ENCODE data around the gene INPP1. TPM values are rescaled to one million over a fixed set of nuclear protein-coding genes. Genes with fewer than 3 reads are reported as not detected.
A peak's percentile ranks its signal among the peaks of the same experiment; 100 is the strongest.

INPP1 gene
- total and polyA plus RNA-seq, 8 donors: 11.5 to 31.0 (median 15.4) TPM

DNA sequence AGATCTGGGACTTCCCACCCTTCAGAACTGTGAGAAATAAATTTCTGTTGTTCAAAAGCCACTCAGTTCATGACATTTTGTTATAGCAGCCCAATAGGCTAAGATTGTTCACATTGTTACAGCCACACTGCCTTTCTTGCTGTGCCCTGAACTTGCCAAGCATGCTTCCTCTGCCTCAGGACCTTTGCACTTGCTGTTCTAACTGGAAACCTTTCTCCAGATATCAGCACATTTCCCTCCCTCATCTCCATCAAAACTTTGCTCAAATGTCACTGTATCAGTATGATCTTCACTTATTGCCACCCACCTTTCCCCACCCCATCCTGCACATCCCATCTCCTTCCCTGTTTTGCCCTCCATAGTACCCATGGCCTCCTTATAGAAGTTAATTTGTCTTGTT lies 32.7 kb downstream of the INPP1 start:
- Histone ChIP-seq H3K9me3 (no peaks in the 10 kb centered on the region), H3K36me3 (no peaks in the 10 kb centered on the region), H3K27ac (no peak overlapping the region), H3K4me1 (no peaks in the 10 kb centered on the region), H3K4me3 (no peak overlapping the region), H3K27me3 (no peaks in the 10 kb centered on the region)
- intact Hi-C loops (cut with DNase I): loop anchor here in 1 of 3 donors (10.0 kb wide), 1 partner anchor 291 kb away; no protein-coding TSS in a partner anchor
- DNase-seq: no peak
- FAIRE-seq: no peak
- ATAC-seq: no peak
- TF ChIP-seq, protein P1, sequence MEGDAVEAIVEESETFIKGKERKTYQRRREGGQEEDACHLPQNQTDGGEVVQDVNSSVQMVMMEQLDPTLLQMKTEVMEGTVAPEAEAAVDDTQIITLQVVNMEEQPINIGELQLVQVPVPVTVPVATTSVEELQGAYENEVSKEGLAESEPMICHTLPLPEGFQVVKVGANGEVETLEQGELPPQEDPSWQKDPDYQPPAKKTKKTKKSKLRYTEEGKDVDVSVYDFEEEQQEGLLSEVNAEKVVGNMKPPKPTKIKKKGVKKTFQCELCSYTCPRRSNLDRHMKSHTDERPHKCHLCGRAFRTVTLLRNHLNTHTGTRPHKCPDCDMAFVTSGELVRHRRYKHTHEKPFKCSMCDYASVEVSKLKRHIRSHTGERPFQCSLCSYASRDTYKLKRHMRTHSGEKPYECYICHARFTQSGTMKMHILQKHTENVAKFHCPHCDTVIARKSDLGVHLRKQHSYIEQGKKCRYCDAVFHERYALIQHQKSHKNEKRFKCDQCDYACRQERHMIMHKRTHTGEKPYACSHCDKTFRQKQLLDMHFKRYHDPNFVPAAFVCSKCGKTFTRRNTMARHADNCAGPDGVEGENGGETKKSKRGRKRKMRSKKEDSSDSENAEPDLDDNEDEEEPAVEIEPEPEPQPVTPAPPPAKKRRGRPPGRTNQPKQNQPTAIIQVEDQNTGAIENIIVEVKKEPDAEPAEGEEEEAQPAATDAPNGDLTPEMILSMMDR (IDR thresholded peaks at IDR 0.05): no peak

DNA sequence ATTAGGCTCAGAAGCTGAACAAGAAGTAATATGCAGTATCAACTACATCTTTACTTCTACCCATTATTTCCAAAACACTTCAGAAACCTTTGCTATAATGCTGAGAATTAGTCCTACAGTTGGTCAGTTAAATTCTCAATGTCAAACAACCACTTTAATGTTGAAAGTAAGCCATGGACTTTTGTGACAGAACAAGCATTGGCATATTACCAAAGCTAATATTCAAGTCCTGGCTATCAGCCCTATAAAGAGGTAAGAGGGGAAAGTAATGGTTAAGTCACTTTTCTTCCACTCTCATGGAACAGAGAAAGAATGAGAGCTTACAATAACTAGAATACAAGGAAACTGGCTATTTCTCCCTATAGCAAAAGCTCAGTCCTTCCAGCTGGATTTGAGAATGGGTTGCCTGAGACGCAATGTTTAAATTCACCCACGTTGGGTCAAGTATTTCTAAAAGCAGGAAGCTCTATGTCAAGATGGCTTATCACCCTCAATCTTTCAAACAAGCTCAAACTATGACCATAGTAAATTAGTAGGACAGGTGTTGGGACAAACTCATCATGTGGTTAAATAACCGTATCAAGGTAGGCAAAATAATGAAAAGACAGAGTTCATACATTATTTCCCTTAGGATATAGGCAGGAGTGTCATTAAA lies 33.3 kb downstream of the INPP1 start:
- DNase-seq (no peak), FAIRE-seq (no peak), ATAC-seq (peak in 3 of 4 donors; percentile 23 to 67 (median 57))
- Histone ChIP-seq H3K4me3 (no peak overlapping the region), H3K9me3 (no peaks in the 10 kb centered on the region), H3K27me3 (no peaks in the 10 kb centered on the region), H3K27ac (no peak overlapping the region), H3K4me1 (no peaks in the 10 kb centered on the region), H3K36me3 (no peaks in the 10 kb centered on the region)
- TF ChIP-seq, protein P1 (IDR thresholded peaks at IDR 0.05): no peak
- WGBS, 2 donors: 62 to 71% methylated on average over 3 of the region's 3 CpGs
- intact Hi-C loops (cut with DNase I): loop anchor here in 1 of 3 donors (10.0 kb wide), 1 partner anchor 292 kb away; no protein-coding TSS in a partner anchor

DNA sequence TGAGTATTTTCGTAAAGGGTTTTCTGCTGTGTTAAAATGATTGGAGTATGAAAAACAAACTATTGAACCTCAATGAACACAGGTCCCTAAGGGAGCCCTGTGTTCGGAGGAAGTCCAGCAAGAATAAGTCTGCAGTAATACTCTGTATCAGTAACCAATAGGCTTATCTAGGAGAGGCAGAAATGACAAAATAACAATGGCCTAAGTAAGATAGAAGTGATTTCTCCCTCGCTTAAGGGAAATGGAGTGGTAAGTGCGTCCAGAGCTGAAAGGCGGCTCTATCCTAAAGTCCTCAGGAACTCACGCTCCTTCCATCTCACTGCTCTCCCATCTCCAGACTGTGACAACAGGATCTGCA lies 35.5 kb downstream of the INPP1 start:
- WGBS, 2 donors: 92% methylated on average over 6 of the region's 6 CpGs
- no peaks in the 10 kb centered on the region for H3K4me1 ChIP-seq
- H3K27ac ChIP-seq: no peak overlapping the region
- intact Hi-C loops (cut with DNase I): loop anchor here in 1 of 3 donors (10.0 kb wide), 1 partner anchor 294 kb away; no protein-coding TSS in a partner anchor
- H3K27me3 ChIP-seq: no peaks in the 10 kb centered on the region
- H3K4me3 ChIP-seq: no peak overlapping the region
- H3K36me3 ChIP-seq: no peaks in the 10 kb centered on the region
- TF ChIP-seq, protein P1 (IDR thresholded peaks at IDR 0.05): no peak
- no peaks in the 10 kb centered on the region for H3K9me3 ChIP-seq
- DNase-seq (no peak), ATAC-seq (no peak), FAIRE-seq (no peak)

DNA sequence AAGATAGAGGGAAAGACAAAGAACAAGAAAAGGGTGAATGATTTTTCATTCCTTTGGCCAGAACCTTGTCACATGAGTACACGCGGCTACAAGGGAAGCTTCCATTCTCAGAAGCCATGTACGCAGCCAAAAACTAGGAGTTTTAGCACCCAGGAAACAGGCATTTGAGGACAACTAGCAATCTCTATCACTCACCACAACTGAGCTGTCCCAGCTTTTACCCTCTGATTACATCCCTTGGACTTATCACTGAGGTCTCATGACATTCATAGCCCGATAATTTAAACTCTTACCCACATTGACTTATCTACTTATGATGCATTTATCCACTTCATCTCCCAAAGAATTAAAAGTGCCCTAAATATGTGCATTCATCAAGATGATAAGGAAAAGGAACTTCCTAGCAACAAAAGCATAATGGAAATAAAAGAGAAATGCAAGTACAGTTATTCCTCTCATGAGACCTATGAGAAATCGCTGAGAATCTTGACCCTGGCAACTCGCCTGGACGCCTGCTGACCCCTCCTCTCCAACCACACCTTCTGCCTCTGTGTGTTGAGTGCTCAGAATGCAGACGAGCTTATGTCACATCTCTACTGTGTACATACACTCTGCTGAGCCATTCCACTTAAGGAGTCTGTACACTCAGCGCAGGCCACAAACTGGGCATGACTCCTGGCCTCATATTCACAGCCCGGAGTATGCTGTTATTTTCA lies 36.0 kb downstream of the INPP1 start:
- 70 to 71% methylated on average over 10 of the region's 10 CpGs for WGBS, 2 donors
- FAIRE-seq (no peak), DNase-seq (no peak), ATAC-seq (peak in 2 of 4 donors; percentile 56 to 59)
- TF ChIP-seq, protein P1 (IDR thresholded peaks at IDR 0.05): no peak
- Histone ChIP-seq H3K4me1 (no peaks in the 10 kb centered on the region), H3K9me3 (no peaks in the 10 kb centered on the region), H3K36me3 (no peaks in the 10 kb centered on the region), H3K4me3 (no peak overlapping the region), H3K27ac (no peak overlapping the region), H3K27me3 (no peaks in the 10 kb centered on the region)
- intact Hi-C loops (cut with DNase I): loop anchor here in 1 of 3 donors (10.0 kb wide), 1 partner anchor 295 kb away; no protein-coding TSS in a partner anchor

DNA sequence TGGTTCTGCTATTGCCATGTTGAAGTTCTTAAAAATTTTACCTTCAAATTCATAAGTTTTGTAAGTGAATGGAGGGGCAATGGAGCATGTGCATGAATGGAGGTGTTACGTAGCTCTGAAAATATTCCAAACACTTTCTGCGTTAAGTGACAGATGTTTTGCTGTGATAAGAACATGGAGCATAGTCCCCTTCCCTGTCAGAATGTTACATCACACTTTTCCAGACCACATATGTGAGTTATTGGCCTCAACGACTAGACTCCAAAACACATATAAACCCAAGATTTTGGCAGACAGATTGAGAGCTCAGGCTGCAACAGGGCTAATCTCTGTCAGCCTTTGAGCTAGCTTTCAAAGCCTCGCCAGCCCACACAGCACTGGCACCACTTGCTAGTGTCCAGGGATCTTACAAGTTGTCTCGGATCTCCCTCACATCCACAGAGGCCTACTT lies 37.6 kb downstream of the INPP1 start:
- Histone ChIP-seq H3K4me3 (no peak overlapping the region), H3K27me3 (no peaks in the 10 kb centered on the region), H3K9me3 (no peaks in the 10 kb centered on the region), H3K4me1 (no peaks in the 10 kb centered on the region), H3K27ac (no peak overlapping the region), H3K36me3 (no peaks in the 10 kb centered on the region)
- intact Hi-C loops (cut with DNase I): no loop called here
- TF ChIP-seq, protein P1 (IDR thresholded peaks at IDR 0.05): no peak
- ATAC-seq: no peak
- no peak for DNase-seq
- FAIRE-seq: no peak
- 61 to 75% methylated on average over 5 of the region's 5 CpGs for WGBS, 2 donors
